GM19452 (cell line): ENCODE data around the gene SLC25A36.
"Not testable (repeated sequence)": the region's sequence is repeated elsewhere in the genome, so short reads cannot be mapped to it uniquely, and the experiment has no call there.

Experiments used
- ATAC-seq: cut with Tn5 transposase; IDR thresholded peaks from one replicate; pipeline ENCODE4 v1.9.1; 2021; ENCODE audit not compliant: unreplicated experiment

The SLC25A36 gene

DNA sequence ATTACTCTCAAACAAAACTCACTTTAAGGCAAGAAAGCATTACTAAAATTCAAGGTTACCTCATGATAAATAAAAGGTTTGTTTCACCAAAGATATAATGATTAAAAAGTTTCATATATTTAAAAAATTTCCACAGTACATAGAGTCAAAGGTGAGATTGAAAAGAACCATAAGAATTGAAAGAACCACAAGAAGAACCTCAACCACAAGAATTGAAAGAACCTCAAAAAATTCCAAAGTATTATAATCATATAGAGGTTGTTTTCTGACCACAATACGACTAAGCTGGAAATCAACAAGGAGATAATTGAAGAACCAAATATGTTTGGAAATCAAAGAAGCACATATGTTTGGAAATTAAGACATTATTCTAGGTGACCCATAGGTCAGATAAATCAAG lies 52.7 kb downstream of the SLC25A36 start:
- ATAC-seq: no peak

DNA sequence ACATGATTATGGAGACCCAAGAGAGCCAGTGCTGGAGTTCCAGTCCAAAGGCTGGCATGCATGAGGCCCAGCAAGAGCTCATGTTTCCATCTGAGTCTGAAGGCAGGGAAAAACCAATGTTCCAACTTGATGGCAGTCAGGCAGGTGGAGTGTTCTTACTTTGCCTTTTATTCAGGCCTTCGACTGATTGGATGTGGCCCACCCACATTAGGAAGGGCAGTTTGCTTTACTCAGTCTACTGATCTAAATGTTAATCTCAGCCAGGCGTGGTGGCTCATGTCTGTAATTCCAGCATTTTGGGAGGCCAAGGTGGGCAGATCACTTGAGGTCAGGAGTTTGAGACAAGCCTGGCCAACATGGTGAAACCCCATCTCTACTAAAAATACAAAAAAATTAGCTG lies 53.2 kb downstream of the SLC25A36 start:
- ATAC-seq: not testable (repeated sequence)

DNA sequence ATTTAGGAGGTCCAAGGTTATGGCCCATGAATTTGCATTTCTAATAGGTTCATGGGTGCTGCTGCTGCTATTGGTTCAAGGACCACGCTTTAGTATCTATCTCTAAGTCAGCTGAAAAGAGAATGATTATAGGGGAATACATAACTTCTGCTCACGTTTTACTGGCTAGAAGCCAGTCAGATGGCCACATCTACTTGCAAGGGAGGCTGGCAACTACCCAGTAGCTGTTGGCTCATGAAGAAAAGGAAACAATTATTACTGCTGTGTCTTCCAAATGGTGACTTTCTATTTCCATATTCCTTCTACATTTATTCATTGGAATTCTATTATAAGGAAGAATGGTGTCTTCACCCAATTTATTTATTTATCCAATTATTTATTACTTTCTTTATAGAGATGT lies 54.2 kb downstream of the SLC25A36 start:
- ATAC-seq: no peak

DNA sequence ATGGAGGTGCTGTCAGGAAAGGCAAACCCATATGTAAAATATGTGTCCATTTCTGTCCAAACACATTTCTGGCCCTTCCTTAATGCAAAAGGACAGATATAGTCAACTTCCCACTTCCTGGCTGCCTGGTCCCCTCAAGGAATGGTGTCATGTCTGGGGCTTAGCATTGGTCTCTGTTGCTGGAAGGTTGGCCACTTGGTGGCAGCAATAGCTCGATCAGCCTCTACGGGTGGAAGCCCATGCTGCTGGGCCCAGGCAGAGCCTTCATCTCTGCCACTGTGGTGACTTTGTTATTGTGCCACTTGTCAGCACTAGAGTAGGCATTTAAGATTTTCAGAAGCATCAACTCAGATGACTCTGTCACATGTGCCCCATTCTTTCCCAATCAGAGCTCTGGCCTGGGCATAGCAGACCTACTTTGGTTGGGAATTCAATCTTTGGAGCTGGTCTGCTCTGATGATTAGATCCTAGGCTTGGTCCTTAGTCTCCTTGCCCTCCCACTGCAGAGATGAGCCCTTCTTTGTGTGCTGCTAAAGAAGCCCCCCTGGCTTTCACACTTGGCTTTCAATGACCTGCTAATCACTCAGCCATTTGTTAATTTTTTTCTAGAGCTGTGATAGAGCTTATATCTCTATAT lies 58.5 kb downstream of the SLC25A36 start:
- ATAC-seq: no peak

DNA sequence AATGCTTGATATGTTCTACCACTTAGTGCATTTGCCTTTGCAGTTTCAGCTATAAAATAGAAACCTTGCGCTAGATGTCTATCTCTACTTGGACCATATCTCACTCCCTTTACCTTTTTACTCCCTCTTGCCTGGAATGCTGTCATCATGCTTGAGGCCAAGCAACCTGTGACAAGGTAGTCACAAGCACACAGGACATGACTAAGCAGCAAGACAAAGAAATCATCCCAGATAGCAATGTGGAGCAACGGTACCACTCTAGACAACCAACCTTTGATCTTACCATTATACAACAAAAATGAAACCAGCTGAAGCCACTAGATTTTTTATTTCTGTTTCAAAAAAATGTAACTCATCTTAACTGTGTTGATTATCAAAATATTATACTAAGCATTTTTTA lies 59.0 kb downstream of the SLC25A36 start:
- no peak for ATAC-seq

DNA sequence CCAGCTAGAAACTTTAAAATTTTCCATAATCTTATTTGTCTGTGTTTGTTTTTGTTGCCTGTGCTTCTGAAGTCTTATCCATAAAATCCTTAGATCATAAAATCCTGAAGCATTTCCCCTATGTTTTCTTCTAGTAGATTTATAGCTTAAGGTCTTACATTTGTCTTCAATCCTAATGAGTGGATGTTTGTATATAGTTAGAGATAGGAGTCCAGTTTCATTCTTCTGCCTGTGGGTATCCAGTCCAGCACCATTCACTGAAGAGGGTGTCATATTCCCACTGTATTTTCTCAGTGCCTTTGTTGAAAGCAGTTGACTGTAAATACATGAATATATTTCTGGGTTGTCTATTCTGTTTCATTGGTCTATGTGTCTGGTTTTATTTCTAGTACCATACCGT lies 64.7 kb downstream of the SLC25A36 start:
- ATAC-seq: no peak

DNA sequence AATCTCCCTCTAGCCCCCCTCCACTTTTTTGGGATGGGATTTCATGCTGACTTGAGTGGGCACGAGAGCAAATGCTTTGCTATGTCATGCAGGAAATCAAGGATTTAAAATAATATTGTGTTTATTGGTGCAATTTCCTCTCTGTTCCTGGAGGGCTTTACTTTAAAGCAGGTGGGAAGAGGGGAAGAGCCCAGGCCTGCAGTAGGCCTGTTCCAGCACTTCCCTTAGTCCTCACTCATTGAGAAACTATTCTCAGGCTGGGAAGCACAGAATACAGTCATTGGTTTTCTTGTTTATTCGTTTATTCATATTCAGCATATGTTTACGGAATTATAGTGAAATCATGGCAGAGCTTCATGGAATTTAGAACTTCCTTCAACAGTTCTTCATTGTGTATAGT lies 67.9 kb downstream of the SLC25A36 start:
- no peak for ATAC-seq

DNA sequence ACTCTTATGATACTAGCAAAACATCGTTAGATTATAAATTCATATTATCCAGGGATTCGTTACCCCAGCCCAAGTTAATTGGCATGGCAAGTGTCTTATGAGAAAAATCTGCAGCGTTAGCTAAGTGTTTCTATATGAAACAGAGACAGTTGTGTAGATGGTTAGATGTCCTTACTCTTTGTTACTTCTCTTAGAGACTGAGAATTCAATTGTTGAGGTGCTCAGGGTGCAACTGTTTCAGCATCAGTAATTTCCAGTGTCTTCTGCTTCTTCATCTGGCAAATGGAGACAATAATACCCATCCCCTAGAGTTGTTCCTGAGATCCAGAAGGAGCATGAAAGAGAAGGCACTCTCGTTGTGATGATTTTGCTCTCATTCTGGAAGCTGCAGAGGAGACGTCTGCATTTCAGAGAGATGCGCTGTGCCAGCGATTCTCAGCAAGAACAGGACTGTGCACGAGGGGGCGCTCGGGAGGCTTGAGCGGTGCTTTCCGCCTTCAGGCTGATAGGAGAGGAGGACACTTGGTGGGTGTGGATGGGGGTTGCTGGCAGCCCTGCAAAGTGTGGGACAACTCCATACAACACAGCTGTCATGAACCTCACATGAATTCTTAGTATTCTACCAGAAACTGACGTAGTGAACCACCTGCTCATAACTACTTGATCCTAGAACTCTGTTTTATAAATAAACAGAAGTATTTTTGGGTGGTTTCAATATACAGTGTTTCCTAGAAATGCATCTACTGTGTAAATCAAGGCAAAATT lies 69.8 kb downstream of the SLC25A36 start:
- ATAC-seq: peak; percentile 69

DNA sequence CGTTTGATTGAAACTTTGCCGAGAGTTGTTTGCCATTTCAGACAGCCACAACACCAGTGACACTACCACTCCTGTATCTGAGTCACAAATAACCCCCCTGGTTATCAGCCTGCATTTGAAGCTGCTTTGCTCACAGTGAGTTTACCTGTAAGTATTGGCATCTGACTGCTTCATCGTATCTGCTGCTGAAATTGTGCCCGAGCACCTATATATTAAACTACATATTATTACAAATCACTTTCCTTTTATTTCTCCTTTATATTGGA lies 70.3 kb downstream of the SLC25A36 start:
- no peak for ATAC-seq

DNA sequence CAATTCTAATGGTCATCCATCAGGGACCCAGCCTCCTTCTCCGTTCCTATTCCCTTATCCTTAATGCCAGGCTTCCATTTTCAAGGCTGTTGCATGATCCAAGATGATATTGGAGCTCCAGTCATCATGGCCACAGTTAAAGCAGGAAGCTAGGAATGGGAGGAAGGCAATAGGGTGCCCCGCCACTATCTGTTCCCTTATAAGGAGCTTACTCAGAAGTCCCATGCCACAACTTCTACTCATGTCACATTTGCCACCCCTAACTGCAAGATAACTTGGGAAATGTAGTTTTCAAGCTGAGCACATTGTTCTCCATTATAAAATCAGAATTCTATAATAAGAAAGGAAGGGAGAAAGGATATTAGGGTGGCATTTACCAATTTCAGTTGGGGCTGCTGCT lies 70.9 kb downstream of the SLC25A36 start:
- ATAC-seq: no peak

DNA sequence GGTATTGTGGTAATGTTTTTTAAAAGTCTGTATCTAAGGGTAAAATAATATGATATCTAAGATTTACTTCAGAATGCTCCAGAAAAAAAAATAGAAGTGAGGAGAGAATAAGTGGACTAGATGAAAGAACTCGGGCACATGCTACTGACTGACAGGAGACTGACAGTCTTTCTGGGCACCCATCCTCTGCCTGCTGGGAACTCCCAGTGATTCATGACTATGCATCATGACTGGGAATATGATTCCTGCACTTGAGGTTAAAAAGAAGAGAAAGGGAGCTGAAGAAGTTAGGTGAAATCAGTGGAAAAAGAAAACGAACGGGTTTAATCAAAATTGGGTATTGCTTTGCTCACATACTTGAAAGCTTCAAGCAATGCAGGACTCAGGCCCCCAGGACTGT lies 73.8 kb downstream of the SLC25A36 start:
- ATAC-seq: no peak

DNA sequence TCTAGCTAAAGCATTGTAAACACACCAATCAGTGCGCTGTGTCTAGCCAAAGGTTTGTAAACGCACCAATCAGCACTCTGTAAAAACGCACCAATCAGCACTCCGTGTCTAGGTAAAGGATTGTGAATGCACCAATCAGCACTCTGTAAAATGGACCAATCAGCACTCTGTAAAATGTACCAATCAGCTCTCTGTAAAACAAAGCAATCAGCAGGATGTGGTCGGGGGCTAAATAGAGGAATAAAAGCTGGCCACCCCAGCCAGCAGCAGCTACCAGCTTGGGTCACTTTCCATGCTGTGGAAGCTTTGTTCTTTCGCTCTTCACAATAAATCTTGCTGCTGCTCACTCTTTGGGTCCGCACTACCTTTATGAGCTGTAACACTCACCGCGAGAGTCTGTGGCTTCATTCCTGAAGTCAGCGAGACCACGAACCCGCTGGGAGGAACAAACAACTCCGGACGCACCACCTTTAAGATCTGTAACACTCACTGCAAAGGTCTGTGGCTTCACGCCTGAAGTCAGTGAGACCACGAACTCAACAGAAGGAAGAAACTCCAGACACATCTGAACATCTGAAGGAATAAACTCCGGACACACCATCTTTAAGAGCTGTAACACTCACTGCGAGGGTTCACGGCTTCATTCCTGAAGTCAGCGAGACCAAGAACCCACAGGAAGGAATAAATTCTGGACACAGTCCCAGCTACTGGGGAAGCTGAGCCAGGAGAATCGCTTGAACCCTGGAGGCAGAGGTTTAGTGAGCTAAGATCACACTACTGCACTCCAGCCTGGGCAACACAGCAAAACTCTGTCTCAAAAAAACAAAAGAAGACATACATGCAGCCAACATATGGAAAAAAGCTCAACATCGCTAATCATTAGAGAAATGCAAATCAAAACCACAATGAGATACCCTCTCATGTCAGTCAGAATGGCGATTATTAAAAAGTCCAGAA lies 76.0 kb downstream of the SLC25A36 start:
- not testable (repeated sequence) for ATAC-seq

DNA sequence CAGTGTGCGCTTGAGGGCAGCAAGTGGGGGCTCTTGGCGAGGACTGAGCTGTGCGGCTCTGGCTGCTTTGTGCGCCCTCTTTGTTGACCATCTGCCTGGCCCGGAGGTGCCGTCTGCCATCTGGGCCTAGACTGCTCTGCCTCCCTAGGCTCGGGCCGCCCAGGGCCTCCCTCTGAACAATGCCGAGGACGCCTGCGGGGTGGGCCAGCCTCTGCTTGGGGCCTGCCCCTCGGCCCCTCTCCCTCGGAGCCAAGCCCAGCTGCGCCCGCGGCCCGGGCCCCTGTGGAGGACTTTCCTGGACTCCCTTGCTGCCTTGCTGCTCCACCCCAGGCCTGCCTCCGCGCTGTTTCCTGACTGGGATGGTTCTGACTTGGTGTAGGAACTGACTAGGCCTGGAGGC lies 77.6 kb downstream of the SLC25A36 start:
- ATAC-seq: no peak

DNA sequence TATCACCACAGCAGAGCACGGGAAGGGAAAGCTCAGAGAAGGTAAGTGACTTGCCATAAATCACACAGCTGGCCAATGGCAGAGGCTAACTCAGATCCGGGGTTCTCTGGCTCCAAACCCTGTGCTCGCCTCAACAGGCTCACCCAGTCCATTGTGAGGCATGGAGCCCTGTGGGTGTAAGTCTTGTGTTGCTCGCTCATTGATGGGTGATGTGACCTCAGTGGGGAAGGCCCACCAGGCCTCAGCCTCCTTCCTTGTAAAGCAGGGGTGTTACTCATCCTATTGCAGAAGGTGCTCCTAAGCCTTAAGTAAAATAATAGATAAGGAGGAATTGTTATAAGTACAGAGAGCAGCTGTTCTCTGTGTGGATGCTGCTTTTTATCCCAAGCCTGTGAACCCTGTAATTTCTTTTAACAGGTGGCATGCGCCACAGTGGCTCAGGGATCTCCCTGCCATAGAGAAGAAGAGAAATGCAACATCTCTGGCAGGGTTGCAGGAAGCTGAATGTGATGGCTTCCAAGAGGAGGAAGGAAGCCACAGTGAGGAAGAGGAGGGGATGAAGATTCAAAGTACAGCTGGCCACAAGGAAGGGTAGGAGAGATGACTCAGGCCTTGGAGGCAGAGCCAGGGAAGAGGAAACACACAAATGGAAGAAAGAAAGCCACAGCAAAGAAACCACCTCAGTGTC lies 78.7 kb downstream of the SLC25A36 start:
- ATAC-seq: no peak

DNA sequence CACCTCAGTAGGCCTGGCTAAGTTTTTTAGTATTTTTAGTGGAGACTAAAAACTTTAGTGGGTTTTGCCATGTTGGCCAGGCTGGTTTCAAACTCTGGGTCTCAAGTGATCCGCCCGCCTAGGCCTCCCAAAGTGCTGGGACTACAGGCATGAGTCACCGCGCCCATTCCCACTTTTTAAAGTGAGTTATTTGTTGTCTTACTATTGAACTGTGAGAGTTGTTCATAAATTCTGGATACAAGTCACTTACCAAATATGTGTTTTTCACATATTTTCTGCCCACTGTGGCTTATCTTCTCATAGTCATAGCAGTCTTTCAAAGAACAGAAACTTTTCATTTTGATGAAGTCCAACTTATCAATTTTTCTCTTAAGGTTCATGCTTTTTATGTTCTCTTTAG lies 79.6 kb downstream of the SLC25A36 start:
- ATAC-seq: no peak
